PC-3 (cell line): ENCODE data around the gene GALR2.

ENCODE experiments used
- EZH2 ChIP-seq: fragments of 300-600 bp; sonication (generic); IDR thresholded peaks from one replicate; pipeline ENCODE4 v1.6.1; 2017; ENCODE audit warnings: antibody characterized with exemption, mild to moderate bottlenecking, low read length; ENCODE audit not compliant: unreplicated experiment
- EZH2phosphoT487 ChIP-seq: fragments of 300-600 bp; sonication (generic); IDR thresholded peaks from 2 replicates; pipeline ENCODE4 v1.6.1; 2018; ENCODE audit warnings: mild to moderate bottlenecking, antibody characterized with exemption, low read length, borderline replicate concordance
- TF ChIP-seq, protein P1 (sequence below): fragments of 300-600 bp; sonication (generic); conservative IDR thresholded peaks from 2 replicates; pipeline ENCODE4 v1.5.1; 2017; ENCODE audit warnings: antibody characterized with exemption, low read depth, mild to moderate bottlenecking, low read length

DNA sequence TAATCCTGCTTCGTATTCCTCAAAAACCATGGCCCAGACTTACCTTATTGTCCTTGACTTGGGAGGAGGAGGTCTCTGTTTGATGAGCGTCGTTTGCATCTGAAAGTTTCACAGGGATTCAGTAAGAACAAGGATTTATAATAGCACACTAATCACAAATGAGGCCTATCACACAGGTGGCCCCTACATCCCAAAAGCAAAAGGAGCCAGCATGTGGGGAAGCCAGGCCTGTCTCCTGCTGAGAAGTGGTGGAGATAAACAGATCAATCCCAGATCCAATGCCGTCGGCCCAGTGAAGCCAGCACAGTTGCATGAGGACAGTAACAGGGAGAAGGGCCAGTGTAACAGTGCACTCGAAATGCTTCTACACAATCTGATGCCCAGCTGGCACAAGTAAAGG lies 34.2 kb upstream of the GALR2 start:
- TF ChIP-seq, protein P1, sequence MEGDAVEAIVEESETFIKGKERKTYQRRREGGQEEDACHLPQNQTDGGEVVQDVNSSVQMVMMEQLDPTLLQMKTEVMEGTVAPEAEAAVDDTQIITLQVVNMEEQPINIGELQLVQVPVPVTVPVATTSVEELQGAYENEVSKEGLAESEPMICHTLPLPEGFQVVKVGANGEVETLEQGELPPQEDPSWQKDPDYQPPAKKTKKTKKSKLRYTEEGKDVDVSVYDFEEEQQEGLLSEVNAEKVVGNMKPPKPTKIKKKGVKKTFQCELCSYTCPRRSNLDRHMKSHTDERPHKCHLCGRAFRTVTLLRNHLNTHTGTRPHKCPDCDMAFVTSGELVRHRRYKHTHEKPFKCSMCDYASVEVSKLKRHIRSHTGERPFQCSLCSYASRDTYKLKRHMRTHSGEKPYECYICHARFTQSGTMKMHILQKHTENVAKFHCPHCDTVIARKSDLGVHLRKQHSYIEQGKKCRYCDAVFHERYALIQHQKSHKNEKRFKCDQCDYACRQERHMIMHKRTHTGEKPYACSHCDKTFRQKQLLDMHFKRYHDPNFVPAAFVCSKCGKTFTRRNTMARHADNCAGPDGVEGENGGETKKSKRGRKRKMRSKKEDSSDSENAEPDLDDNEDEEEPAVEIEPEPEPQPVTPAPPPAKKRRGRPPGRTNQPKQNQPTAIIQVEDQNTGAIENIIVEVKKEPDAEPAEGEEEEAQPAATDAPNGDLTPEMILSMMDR: no peak
- TF ChIP-seq EZH2phosphoT487 (no peak), EZH2 (no peak)
